HepG2 (cell line): Measurements from ENCODE around the gene GPSM1. TPM values are rescaled to one million over a fixed set of nuclear protein-coding genes. Genes with fewer than 3 reads are reported as not detected.

Experiments
- AKAP8 ChIP-seq: sonication (generic); formaldehyde crosslinking; IDR thresholded peaks from 2 replicates; pipeline ENCODE4 v1.5.1; 2020; ENCODE audit warnings: mild to moderate bottlenecking, missing genetic modification reagents
- FOXK1 ChIP-seq: sonication (generic); formaldehyde crosslinking; IDR thresholded peaks from 2 replicates; pipeline ENCODE4 v1.4.0; 2020; ENCODE audit warnings: low read depth, missing genetic modification reagents, borderline replicate concordance
- GABPA ChIP-seq, 2 experiments: IDR thresholded peaks; 2 replicates each; pipeline ENCODE4 v1.6.1; 2011 to 2016; ENCODE audit warnings: low read depth in 2 of 2, low read length in 1 of 2, missing biosample characterization in 1 of 2, missing genetic modification characterization in 1 of 2
- GABPB1 ChIP-seq: IDR thresholded peaks from 2 replicates; pipeline ENCODE4 v1.6.1; 2016; ENCODE audit warnings: mild to moderate bottlenecking, missing genetic modification reagents, moderate library complexity, missing compliant biosample characterization
- HES4 ChIP-seq: sonication (generic); formaldehyde crosslinking; IDR thresholded peaks from 2 replicates; pipeline ENCODE4 v1.9.0; 2021; ENCODE audit warnings: mild to moderate bottlenecking, missing genetic modification reagents, borderline replicate concordance
- HMGA1 ChIP-seq: sonication (generic); formaldehyde crosslinking; conservative IDR thresholded peaks from 2 replicates; pipeline ENCODE4 v1.4.0; 2020; ENCODE audit warnings: missing genetic modification reagents
- JUN ChIP-seq: sonication (generic); formaldehyde crosslinking; IDR thresholded peaks from 2 replicates; pipeline ENCODE4 v1.4.0; 2020; ENCODE audit warnings: mild to moderate bottlenecking, missing genetic modification reagents
- KLF16 ChIP-seq, 2 experiments: sonication (generic) in 1 of 2; formaldehyde crosslinking in 1 of 2; IDR thresholded peaks; 2 replicates each; pipeline versions ENCODE4 v1.6.1 to v1.8.0; 2016 to 2023; ENCODE audit warnings: missing genetic modification reagents in 2 of 2, missing compliant biosample characterization in 1 of 2
- NCOA5 ChIP-seq: sonication (generic); formaldehyde crosslinking; IDR thresholded peaks from 2 replicates; pipeline ENCODE4 v1.4.0; 2020; ENCODE audit warnings: missing genetic modification reagents
- POLR2AphosphoS5 ChIP-seq: IDR thresholded peaks from 2 replicates; pipeline ENCODE4 v1.6.1; 2012; ENCODE audit warnings: low read depth, low read length
- RFX1 ChIP-seq: fragments of 450-650 bp; IDR thresholded peaks from 2 replicates; pipeline ENCODE4 v1.6.1; 2017
- SIN3B ChIP-seq: fragments of 150-350 bp; IDR thresholded peaks from 2 replicates; pipeline ENCODE4 v1.6.1; 2014; ENCODE audit warnings: low read length
- SMC3 ChIP-seq: IDR thresholded peaks from 2 replicates; pipeline ENCODE4 v1.6.1; 2011; ENCODE audit warnings: low read length, improper control_type of control experiment
- TCF7 ChIP-seq: sonication (generic); IDR thresholded peaks from 2 replicates; pipeline ENCODE4 v1.6.1; 2016; ENCODE audit warnings: antibody characterized with exemption, low read depth
- TMF1 ChIP-seq: sonication (generic); formaldehyde crosslinking; IDR thresholded peaks from 2 replicates; pipeline ENCODE4 v1.8.1; 2022; ENCODE audit warnings: low read depth, missing genetic modification reagents
- ZBTB7A ChIP-seq: sonication (generic); formaldehyde crosslinking; IDR thresholded peaks from 2 replicates; pipeline ENCODE4 v1.8.0; 2022; ENCODE audit warnings: mild to moderate bottlenecking, missing genetic modification reagents
- ZKSCAN8 ChIP-seq: IDR thresholded peaks from 2 replicates; pipeline ENCODE4 v1.6.1; 2016; ENCODE audit warnings: borderline replicate concordance, missing genetic modification reagents, missing compliant biosample characterization
- ZNF10 ChIP-seq: sonication (generic); formaldehyde crosslinking; IDR thresholded peaks from 2 replicates; pipeline ENCODE4 v1.4.0; 2020; ENCODE audit warnings: mild to moderate bottlenecking, low read depth, missing genetic modification reagents, borderline replicate concordance
- ZNF430 ChIP-seq: sonication (generic); formaldehyde crosslinking; IDR thresholded peaks from 2 replicates; pipeline ENCODE4 v1.9.0; 2021; ENCODE audit warnings: mild to moderate bottlenecking, missing genetic modification reagents
- ZNF446 ChIP-seq: sonication (generic); formaldehyde crosslinking; IDR thresholded peaks from 2 replicates; pipeline ENCODE4 v1.5.0; 2020; ENCODE audit warnings: mild to moderate bottlenecking, missing genetic modification reagents
- ZNF556 ChIP-seq: sonication (generic); formaldehyde crosslinking; IDR thresholded peaks from 2 replicates; pipeline ENCODE4 v1.4.0; 2020; ENCODE audit warnings: mild to moderate bottlenecking, missing genetic modification reagents, borderline replicate concordance
- ZNF713 ChIP-seq: sonication (generic); formaldehyde crosslinking; IDR thresholded peaks from 2 replicates; pipeline ENCODE4 v1.4.0; 2020; ENCODE audit warnings: mild to moderate bottlenecking, missing genetic modification reagents
- polyA plus RNA-seq, 8 experiments: library from polyadenylated mRNA; depleted of rRNA in 3 of 8; stranded (reverse) in 7 of 8; unstranded in 1 of 8; fragments of >200 nt; fragmentation: Illumina TruSeq in 4 of 8; extraction: Trizol in 4 of 8; gene quantifications; 2 replicates each; pipeline versions ENCODE4 v1.2.1 to v1.2.3, GENCODE V29; 2011 to 2016; ENCODE audit warnings: low read depth in 4 of 8, missing spikeins in 1 of 8, mixed read lengths in 1 of 8; ENCODE audit not compliant: insufficient read depth in 1 of 8
- total RNA-seq, 5 experiments: library from RNA; depleted of rRNA; stranded (reverse); fragments of >200 nt; fragmentation: Illumina TruSeq; extraction: Trizol; gene quantifications; 2 replicates each; pipeline ENCODE4 v1.2.3, GENCODE V29; 2016; ENCODE audit warnings: low read depth in 1 of 5
- TF ChIP-seq, protein P1 (sequence below): sonication (generic); formaldehyde crosslinking; IDR thresholded peaks from 2 replicates; pipeline ENCODE4 v1.8.1; 2023; ENCODE audit warnings: mild to moderate bottlenecking, missing genetic modification reagents, borderline replicate concordance
- TF ChIP-seq, protein P2 (sequence below): IDR thresholded peaks from 2 replicates; pipeline ENCODE4 v1.6.1; 2016; ENCODE audit warnings: missing compliant biosample characterization, missing genetic modification reagents, borderline replicate concordance
- TF ChIP-seq, protein P3 (sequence below): IDR thresholded peaks from 2 replicates; pipeline ENCODE4 v1.6.1; 2016; ENCODE audit warnings: low read depth, borderline replicate concordance
- TF ChIP-seq, protein P4 (sequence below): sonication (generic); formaldehyde crosslinking; IDR thresholded peaks from 2 replicates; pipeline ENCODE4 v1.4.0; 2020; ENCODE audit warnings: mild to moderate bottlenecking, missing genetic modification reagents
- TF ChIP-seq, protein P5 (sequence below): sonication (generic); formaldehyde crosslinking; IDR thresholded peaks from 2 replicates; pipeline ENCODE4 v1.4.0; 2020; ENCODE audit warnings: missing genetic modification reagents

The GPSM1 gene
- total and polyA plus RNA-seq, 2 of the 13 experiments (the other 11 are each of a cell fraction or from before 2014, with no cell fraction given): 1.0 to 2.4 TPM

DNA sequence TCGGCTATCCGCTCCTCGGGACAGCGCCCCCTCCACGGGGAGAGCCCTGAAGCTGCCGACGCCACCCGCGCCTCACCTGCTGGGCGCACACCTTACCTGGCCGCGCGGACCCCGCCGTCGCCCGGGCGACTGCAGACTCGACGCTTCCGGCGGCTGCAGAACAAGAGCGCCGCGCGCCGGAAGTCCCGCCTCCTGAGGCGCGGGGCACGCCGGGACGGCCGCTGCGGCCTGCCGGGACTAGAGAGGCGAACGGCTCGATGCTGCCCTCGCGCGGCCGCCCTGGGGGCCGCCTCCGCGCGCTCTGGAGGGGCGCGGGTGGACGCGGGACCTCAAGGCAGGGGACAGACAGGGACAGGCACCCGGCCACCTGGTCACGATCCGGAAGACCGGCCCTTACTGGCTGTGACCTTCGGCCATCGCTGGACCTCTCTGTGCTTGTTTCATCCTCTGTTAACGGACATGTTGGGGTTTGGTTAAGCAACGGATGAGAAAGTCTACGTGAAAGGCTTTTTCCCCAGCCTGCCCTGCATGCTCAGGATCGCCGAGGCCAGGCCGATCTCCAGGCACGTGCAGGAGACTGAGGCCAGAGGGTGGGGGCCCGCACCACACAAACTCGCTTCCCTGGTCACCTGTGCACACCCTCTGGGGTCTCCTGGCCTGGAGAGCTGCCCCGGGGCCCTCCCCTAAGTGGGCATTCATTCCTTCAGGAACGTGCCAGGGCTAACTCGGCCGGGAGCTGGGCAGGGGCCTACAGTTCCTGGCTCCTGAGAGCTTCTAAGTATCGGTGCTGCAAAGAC, 72.9 kb downstream of the GPSM1 start, which contains the start of gene SNAPC4 (continued):
- TF ChIP-seq, protein P1, sequence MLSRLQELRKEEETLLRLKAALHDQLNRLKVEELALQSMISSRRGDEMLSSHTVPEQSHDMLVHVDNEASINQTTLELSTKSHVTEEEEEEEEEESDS: 0 out of 2 replicates have a peak, but pooled peaks have one; percentile 74
- TF ChIP-seq, protein P2, sequence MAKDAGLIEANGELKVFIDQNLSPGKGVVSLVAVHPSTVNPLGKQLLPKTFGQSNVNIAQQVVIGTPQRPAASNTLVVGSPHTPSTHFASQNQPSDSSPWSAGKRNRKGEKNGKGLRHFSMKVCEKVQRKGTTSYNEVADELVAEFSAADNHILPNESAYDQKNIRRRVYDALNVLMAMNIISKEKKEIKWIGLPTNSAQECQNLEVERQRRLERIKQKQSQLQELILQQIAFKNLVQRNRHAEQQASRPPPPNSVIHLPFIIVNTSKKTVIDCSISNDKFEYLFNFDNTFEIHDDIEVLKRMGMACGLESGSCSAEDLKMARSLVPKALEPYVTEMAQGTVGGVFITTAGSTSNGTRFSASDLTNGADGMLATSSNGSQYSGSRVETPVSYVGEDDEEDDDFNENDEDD (CRISPR knock-in tag): peak; percentile 78
- TF ChIP-seq FOXK1 (CRISPR knock-in tag): peak; percentile 44; the same call in 1 of the 2 replicates
- peak in 1 of 2 experiments; percentile 45; a peak in 1 of 4 replicates for TF ChIP-seq KLF16 (CRISPR knock-in tag; IDR thresholded peaks at IDR 0.05)
- peak; percentile 24; the same call in 1 of the 2 replicates for TF ChIP-seq SMC3
- 0 out of 2 replicates have a peak, but pooled peaks have one; percentile 41 for TF ChIP-seq ZNF446
- peak; percentile 72 for TF ChIP-seq ZBTB7A
- peak; percentile 98 for TF ChIP-seq GABPA (IDR thresholded peaks at IDR 0.05; ENCODE audit: low read depth, low read length)
- TF ChIP-seq GABPA (CRISPR knock-in tag; IDR thresholded peaks at IDR 0.05; ENCODE audit: low read depth): peak; percentile 85
- no peak for TF ChIP-seq ZKSCAN8
- TF ChIP-seq ZNF430 (CRISPR knock-in tag): 0 out of 2 replicates have a peak, but pooled peaks have one; percentile 52
- TF ChIP-seq, protein P3, sequence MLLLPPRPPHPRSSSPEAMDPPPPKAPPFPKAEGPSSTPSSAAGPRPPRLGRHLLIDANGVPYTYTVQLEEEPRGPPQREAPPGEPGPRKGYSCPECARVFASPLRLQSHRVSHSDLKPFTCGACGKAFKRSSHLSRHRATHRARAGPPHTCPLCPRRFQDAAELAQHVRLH (CRISPR knock-in tag): peak; percentile 33; the same call in 1 of the 2 replicates
- 0 out of 2 replicates have a peak, but pooled peaks have one; percentile 17 for TF ChIP-seq JUN (CRISPR knock-in tag)
- TF ChIP-seq SIN3B: no peak
- 0 out of 2 replicates have a peak, but pooled peaks have one; percentile 43 for TF ChIP-seq ZNF556
- peak; percentile 91 for TF ChIP-seq AKAP8 (CRISPR knock-in tag)
- TF ChIP-seq RFX1: peak; percentile 85
- TF ChIP-seq POLR2AphosphoS5: peak; percentile 61
- peak; percentile 21; the same call in 1 of the 2 replicates for TF ChIP-seq HES4 (CRISPR knock-in tag)
- TF ChIP-seq TCF7: peak; percentile 36; the same call in 1 of the 2 replicates
- TF ChIP-seq NCOA5 (CRISPR knock-in tag): no peak
- no peak for TF ChIP-seq HMGA1
- 0 out of 2 replicates have a peak, but pooled peaks have one; percentile 91 for TF ChIP-seq ZNF713 (CRISPR knock-in tag)
- TF ChIP-seq, protein P4, sequence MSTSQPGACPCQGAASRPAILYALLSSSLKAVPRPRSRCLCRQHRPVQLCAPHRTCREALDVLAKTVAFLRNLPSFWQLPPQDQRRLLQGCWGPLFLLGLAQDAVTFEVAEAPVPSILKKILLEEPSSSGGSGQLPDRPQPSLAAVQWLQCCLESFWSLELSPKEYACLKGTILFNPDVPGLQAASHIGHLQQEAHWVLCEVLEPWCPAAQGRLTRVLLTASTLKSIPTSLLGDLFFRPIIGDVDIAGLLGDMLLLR (CRISPR knock-in tag): peak; percentile 73
- TF ChIP-seq ZNF10 (CRISPR knock-in tag): 0 out of 2 replicates have a peak, but pooled peaks have one; percentile 29
- TF ChIP-seq GABPB1 (CRISPR knock-in tag): peak; percentile 94
- TF ChIP-seq TMF1 (CRISPR knock-in tag): peak; percentile 83; the same call in 1 of the 2 replicates
- TF ChIP-seq, protein P5, sequence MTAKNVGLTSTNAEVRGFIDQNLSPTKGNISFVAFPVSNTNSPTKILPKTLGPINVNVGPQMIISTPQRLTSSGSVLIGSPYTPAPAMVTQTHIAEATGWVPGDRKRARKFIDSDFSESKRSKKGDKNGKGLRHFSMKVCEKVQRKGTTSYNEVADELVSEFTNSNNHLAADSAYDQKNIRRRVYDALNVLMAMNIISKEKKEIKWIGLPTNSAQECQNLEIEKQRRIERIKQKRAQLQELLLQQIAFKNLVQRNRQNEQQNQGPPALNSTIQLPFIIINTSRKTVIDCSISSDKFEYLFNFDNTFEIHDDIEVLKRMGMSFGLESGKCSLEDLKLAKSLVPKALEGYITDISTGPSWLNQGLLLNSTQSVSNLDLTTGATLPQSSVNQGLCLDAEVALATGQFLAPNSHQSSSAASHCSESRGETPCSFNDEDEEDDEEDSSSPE (CRISPR knock-in tag): peak; percentile 77; the same call in 1 of the 2 replicates
